ENCODE data around the gene CACNA2D4.

DNA sequence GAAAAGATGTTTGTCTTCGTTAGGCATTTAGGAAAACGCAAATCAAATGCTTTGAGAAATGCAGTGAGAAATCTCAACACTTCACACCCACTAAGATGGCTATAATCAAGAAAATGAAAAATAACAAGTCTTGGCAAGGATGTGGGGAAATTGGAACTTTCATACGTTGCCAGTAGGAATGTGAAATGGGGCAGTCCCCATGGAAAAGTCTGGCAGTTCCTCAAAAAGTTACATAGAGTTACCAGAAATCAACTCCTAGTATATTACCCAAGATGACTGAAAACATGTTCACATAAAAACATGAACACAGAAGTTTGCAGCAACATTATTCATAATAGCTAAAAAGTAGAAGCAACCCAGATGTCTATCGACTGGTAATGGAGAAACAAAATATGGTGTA is 139.5 kb downstream of the CACNA2D4 start:
- TF ChIP-seq, protein P1, sequence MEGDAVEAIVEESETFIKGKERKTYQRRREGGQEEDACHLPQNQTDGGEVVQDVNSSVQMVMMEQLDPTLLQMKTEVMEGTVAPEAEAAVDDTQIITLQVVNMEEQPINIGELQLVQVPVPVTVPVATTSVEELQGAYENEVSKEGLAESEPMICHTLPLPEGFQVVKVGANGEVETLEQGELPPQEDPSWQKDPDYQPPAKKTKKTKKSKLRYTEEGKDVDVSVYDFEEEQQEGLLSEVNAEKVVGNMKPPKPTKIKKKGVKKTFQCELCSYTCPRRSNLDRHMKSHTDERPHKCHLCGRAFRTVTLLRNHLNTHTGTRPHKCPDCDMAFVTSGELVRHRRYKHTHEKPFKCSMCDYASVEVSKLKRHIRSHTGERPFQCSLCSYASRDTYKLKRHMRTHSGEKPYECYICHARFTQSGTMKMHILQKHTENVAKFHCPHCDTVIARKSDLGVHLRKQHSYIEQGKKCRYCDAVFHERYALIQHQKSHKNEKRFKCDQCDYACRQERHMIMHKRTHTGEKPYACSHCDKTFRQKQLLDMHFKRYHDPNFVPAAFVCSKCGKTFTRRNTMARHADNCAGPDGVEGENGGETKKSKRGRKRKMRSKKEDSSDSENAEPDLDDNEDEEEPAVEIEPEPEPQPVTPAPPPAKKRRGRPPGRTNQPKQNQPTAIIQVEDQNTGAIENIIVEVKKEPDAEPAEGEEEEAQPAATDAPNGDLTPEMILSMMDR (IDR thresholded peaks at IDR 0.05; ENCODE audit: low read depth, low read length) = no peak
- TF ChIP-seq EZH2phosphoT487 (IDR thresholded peaks at IDR 0.05; ENCODE audit: low read depth) = no peak
